K562 (cell line): Measurements from ENCODE around the gene PDE5A. TPM values are rescaled to one million over a fixed set of nuclear protein-coding genes. Genes with fewer than 3 reads are reported as not detected.

ENCODE experiments used
- ATAC-seq: fragments of 200-7000 bp; cut with Tn5 transposase; 3 replicates; pipeline ENCODE4 v1.9.1; 2020; ENCODE audit warnings: moderate library complexity
- BruUV-seq: library from RNA; stranded (reverse); fragments of 400-500 nt; replicated peaks from 2 replicates; lab custom pipeline; 2021; lab: Mats Ljungman, UMichigan
- CTCF ChIA-PET: fragments of 300-600 bp; formaldehyde crosslinking; extraction: SDS; loops from one replicate; lab custom pipeline; 2021; ENCODE audit warnings: low intra/inter-chr PET ratio; lab: Yijun Ruan, JAX
- POLR2A ChIA-PET: fragments of 300-600, 350-650 bp; sonication (Branson Sonifier 250); formaldehyde crosslinking; extraction: SDS; loops from one replicate; lab custom pipeline; 2021; ENCODE audit warnings: antibody characterized with exemption, inconsistent platforms; lab: Yijun Ruan, JAX
- DNase-seq, 4 experiments: peaks; one replicate each; pipeline versions ENCODE4 v3.0.0 to v3.0.0-alpha.2; 2011 to 2018; ENCODE audit warnings: low spot score in 3 of 4, mixed read lengths in 3 of 4; ENCODE audit errors: extremely low read depth in 1 of 4
- FAIRE-seq: peaks from 2 replicates; lab custom pipeline; 2011; peaks lifted over from hg19 to GRCh38; lab: Jason Lieb, UNC
- H2AFZ ChIP-seq: 2 replicates; pipeline ENCODE4 v1.6.0; 2011; ENCODE audit warnings: low read depth, low read length, control low read depth, inconsistent platforms
- H3K27ac ChIP-seq: fragments of 200-600 bp; 3 replicates; pipeline ENCODE4 v1.8.0; 2011; ENCODE audit warnings: low read depth, mild to moderate bottlenecking, control low read depth, inconsistent platforms, low read length, moderate library complexity, mixed read lengths; ENCODE audit errors: extremely low read depth
- H3K27me3 ChIP-seq, 2 experiments: fragments of 300-600 bp in 1 of 2; 2 replicates in 1 of 2; 3 replicates in 1 of 2; pipeline versions ENCODE4 v1.6.0 to v1.8.0; 2011; ENCODE audit warnings: inconsistent platforms in 2 of 2, low read length in 2 of 2, mild to moderate bottlenecking in 1 of 2, mixed read lengths in 1 of 2, moderate library complexity in 1 of 2; ENCODE audit not compliant: control insufficient read depth in 2 of 2, insufficient read depth in 2 of 2
- H3K36me3 ChIP-seq: fragments of 300-600 bp; 3 replicates; pipeline ENCODE4 v1.8.0; 2011; ENCODE audit warnings: mild to moderate bottlenecking, low read length, inconsistent platforms; ENCODE audit not compliant: control insufficient read depth, insufficient read depth
- H3K4me1 ChIP-seq, 2 experiments: fragments of 200-600 bp in 1 of 2; replicated peaks in 1 of 2; 2 replicates in 1 of 2; 3 replicates in 1 of 2; pipeline versions ENCODE4 v1.5.1 to v1.8.0; 2011; ENCODE audit warnings: inconsistent platforms in 2 of 2, low read length in 2 of 2, mild to moderate bottlenecking in 1 of 2, mixed read lengths in 1 of 2, moderate library complexity in 1 of 2; ENCODE audit not compliant: control insufficient read depth in 2 of 2, insufficient read depth in 2 of 2
- H3K4me2 ChIP-seq: 2 replicates; pipeline ENCODE4 v1.6.1; 2011; ENCODE audit warnings: low read length, control low read depth, inconsistent platforms, mixed read lengths; ENCODE audit not compliant: insufficient read depth
- H3K4me3 ChIP-seq: fragments of 200-600 bp; sonication (generic), shearing (Covaris generic); 2 replicates; pipeline ENCODE4 v1.5.1; 2016; ENCODE audit warnings: control low read depth, inconsistent platforms
- H3K79me2 ChIP-seq: fragments of 200-600 bp; 3 replicates; pipeline ENCODE4 v1.8.0; 2011; ENCODE audit warnings: low read length, inconsistent platforms; ENCODE audit not compliant: control insufficient read depth, insufficient read depth
- H3K9ac ChIP-seq, 2 experiments: 2 replicates each; pipeline versions ENCODE4 v1.6.0 to v1.6.1; 2011; ENCODE audit warnings: low read depth in 2 of 2, low read length in 2 of 2, control low read depth in 1 of 2, inconsistent platforms in 1 of 2, mild to moderate bottlenecking in 1 of 2, mixed read lengths in 1 of 2; ENCODE audit not compliant: insufficient read depth in 1 of 2
- H3K9me1 ChIP-seq: one replicate; pipeline ENCODE4 v1.6.0; 2011; ENCODE audit warnings: inconsistent platforms, mild to moderate bottlenecking, low read length, moderate library complexity; ENCODE audit not compliant: control insufficient read depth, insufficient read depth
- H3K9me3 ChIP-seq: replicated peaks from 2 replicates; pipeline ENCODE4 v1.5.1; 2011; ENCODE audit warnings: low read depth, low read length, inconsistent platforms; ENCODE audit not compliant: control insufficient read depth, insufficient read depth
- H4K20me1 ChIP-seq: replicated peaks from 2 replicates; pipeline ENCODE4 v1.6.1; 2011; ENCODE audit warnings: low read length, inconsistent platforms, mixed read lengths; ENCODE audit not compliant: control insufficient read depth, insufficient read depth
- C11orf30 ChIP-seq: fragments of 450-650 bp; IDR thresholded peaks from 2 replicates; pipeline ENCODE4 v1.6.1; 2016; ENCODE audit warnings: low read depth, mild to moderate bottlenecking
- CAMTA2 ChIP-seq: fragments of 250-450 bp; sonication (Bioruptor Pico); conservative IDR thresholded peaks from 2 replicates; pipeline ENCODE4 v1.5.1; 2022
- CBX3 ChIP-seq, 2 experiments: IDR thresholded peaks; 1 replicate in 1 of 2; 2 replicates in 1 of 2; pipeline ENCODE4 v1.6.1; 2012; ENCODE audit warnings: inconsistent platforms in 2 of 2, low read length in 2 of 2, borderline replicate concordance in 1 of 2, control low read depth in 1 of 2
- DNMT1 ChIP-seq: fragments of 450-650 bp; IDR thresholded peaks from 2 replicates; pipeline ENCODE4 v1.6.1; 2016; ENCODE audit warnings: antibody characterized with exemption, mild to moderate bottlenecking
- MAFF ChIP-seq: IDR thresholded peaks from 2 replicates; pipeline ENCODE4 v1.6.1; 2012; ENCODE audit warnings: low read length, improper control_type of control experiment
- MAFG ChIP-seq: fragments of 450-650 bp; conservative IDR thresholded peaks from 2 replicates; pipeline ENCODE4 v1.6.1; 2016; ENCODE audit warnings: missing genetic modification characterization, missing compliant biosample characterization
- MAFK ChIP-seq: IDR thresholded peaks from 2 replicates; pipeline ENCODE4 v1.6.1; 2011; ENCODE audit warnings: low read length, improper control_type of control experiment
- PRDM10 ChIP-seq: fragments of 450-650 bp; IDR thresholded peaks from 2 replicates; pipeline ENCODE4 v1.6.1; 2018; ENCODE audit not compliant: partially characterized antibody
- RUNX1 ChIP-seq: sonication (generic); IDR thresholded peaks from 2 replicates; pipeline ENCODE4 v1.6.1; 2016; ENCODE audit warnings: antibody characterized with exemption, low read depth
- ZNF140 ChIP-seq: fragments of 250-450 bp; sonication (Bioruptor Pico); IDR thresholded peaks from 2 replicates; pipeline ENCODE4 v1.8.0; 2021; ENCODE audit warnings: moderate library complexity, mild to moderate bottlenecking, inconsistent platforms
- ZNF316 ChIP-seq: fragments of 450-650 bp; IDR thresholded peaks from 2 replicates; pipeline ENCODE4 v1.6.1; 2016
- WGBS: fragments of 100-300 bp; shearing (Covaris generic); methylation state at CpG from one replicate; pipeline ENCODE4 v1.1.6; 2016; ENCODE audit warnings: low coverage, mixed read lengths; ENCODE audit not compliant: insufficient coverage; ENCODE audit errors: missing lambda C conversion rate; 5-methylcytosine and 5-hydroxymethylcytosine counted together
- in situ Hi-C: fragments of 300-500 bp; cut with MboI; formaldehyde crosslinking; loops from 4 replicates; pipeline ENCODE4 v1.15.0; 2018; ENCODE audit warnings: inconsistent platforms, mixed read lengths
- intact Hi-C: fragments of 100-400 bp; cut with micrococcal nuclease; formaldehyde crosslinking; loops from 2 replicates; pipeline ENCODE4 v1.14.2; 2022
- polyA plus RNA-seq, 8 experiments: library from polyadenylated mRNA; depleted of rRNA in 4 of 8; stranded (reverse) in 5 of 8; unstranded in 3 of 8; fragments of >200 nt; fragmentation: Nextera tagmentation in 2 of 8; fragmentation: Illumina TruSeq in 1 of 8; extraction: Ambion mirVana in 2 of 8; extraction: Trizol in 1 of 8; gene quantifications; 2 replicates each; pipeline versions ENCODE4 v1.2.1 to v1.2.3, GENCODE V29; 2011 to 2014; ENCODE audit warnings: inconsistent platforms in 1 of 8, missing spikeins in 1 of 8
- total RNA-seq, 7 experiments: library from RNA; depleted of rRNA in 6 of 7; stranded (reverse); fragments of >200 nt in 6 of 7; fragmentation: Illumina TruSeq in 2 of 7; extraction: Trizol in 2 of 7; gene quantifications; 2 replicates each; pipeline versions ENCODE4 v1.2.1 to v1.2.3, GENCODE V29; 2011 to 2021; ENCODE audit warnings: low replicate concordance in 1 of 7

The PDE5A gene
- total and polyA plus RNA-seq, 9 of the 15 experiments (the other 6 are each of a cell fraction or from before 2014, with no cell fraction given): 0.07 to 1.9 (median 0.29) TPM

GRCh38 chr4:119664168-119664907, 35.7 kb upstream of the PDE5A start:
- Histone ChIP-seq H3K9ac (no peak overlapping the region), H3K4me1 (no peaks in the 10 kb centered on the region), H4K20me1 (no peaks in the 10 kb centered on the region), H3K79me2 (no peaks in the 10 kb centered on the region), H2AFZ (no peak overlapping the region), H3K27ac (no peak overlapping the region), H3K27me3 (no peaks in the 10 kb centered on the region), H3K4me2 (no peak overlapping the region), H3K9me1 (no peaks in the 10 kb centered on the region), H3K4me3 (no peak overlapping the region), H3K9me3 (no peaks in the 10 kb centered on the region), H3K36me3 (no peaks in the 10 kb centered on the region)
- ChIA-PET POLR2A (no interaction called here), CTCF (no interaction called here)
- FAIRE-seq: no peak
- in situ Hi-C loops: no loop called here
- intact Hi-C loops: no loop called here
- TF ChIP-seq CAMTA2 (CRISPR knock-in tag) (no peak), ZNF316 (peak; percentile 76), DNMT1 (no peak), MAFG (tag) (peak; percentile 63), CBX3 (IDR thresholded peaks at IDR 0.05; ENCODE audit: borderline replicate concordance in 1 of 2, low read length in 2 of 2) (no peak), RUNX1 (no peak), MAFK (peak; percentile 62), ZNF140 (CRISPR knock-in tag) (no peak), PRDM10 (no peak), C11orf30 (peak; percentile 36; the same call in 1 of the 2 replicates), MAFF (peak; percentile 55)
- WGBS: 2% methylated on average over 3 of the region's 3 CpGs
- no TSS peak for BruUV-seq
- DNase-seq: no peak
- no peak for ATAC-seq
